GM23248 (cell line): ENCODE results near the gene SEZ6L. TPM values are rescaled to one million over a fixed set of nuclear protein-coding genes. Genes with fewer than 3 reads are reported as not detected.

Source experiments
- DNase-seq: peaks from one replicate; pipeline ENCODE4 v3.0.0-alpha.2; 2015
- H2AFZ ChIP-seq: fragments of 200-600 bp; sonication (generic); 2 replicates; pipeline ENCODE4 v1.6.1; 2016; ENCODE audit warnings: antibody characterized with exemption
- H3F3A ChIP-seq: fragments of 200-600 bp; sonication (generic); 2 replicates; pipeline ENCODE4 v1.6.1; 2016; ENCODE audit warnings: mild to moderate bottlenecking, antibody characterized with exemption, mixed run types; ENCODE audit not compliant: insufficient read depth
- H3K27ac ChIP-seq: fragments of 200-600 bp; sonication (generic); 2 replicates; pipeline ENCODE4 v1.5.1; 2016; ENCODE audit warnings: mild to moderate bottlenecking
- H3K27me3 ChIP-seq: fragments of 200-600 bp; sonication (generic); replicated peaks from 2 replicates; pipeline ENCODE4 v1.6.1; 2016; ENCODE audit warnings: mild to moderate bottlenecking; ENCODE audit not compliant: insufficient read depth
- H3K36me3 ChIP-seq: fragments of 200-600 bp; sonication (generic); 2 replicates; pipeline ENCODE4 v1.6.1; 2016; ENCODE audit warnings: low read depth, mild to moderate bottlenecking
- H3K4me1 ChIP-seq: fragments of 200-600 bp; sonication (generic); 2 replicates; pipeline ENCODE4 v1.6.1; 2016; ENCODE audit warnings: mild to moderate bottlenecking; ENCODE audit not compliant: insufficient read depth
- H3K4me2 ChIP-seq: fragments of 200-600 bp; sonication (generic); one replicate; pipeline ENCODE4 v1.6.1; 2016; ENCODE audit warnings: mild to moderate bottlenecking; ENCODE audit not compliant: unreplicated experiment
- H3K4me3 ChIP-seq: fragments of 200-600 bp; sonication (generic); 2 replicates; pipeline ENCODE4 v1.5.1; 2016; ENCODE audit warnings: mild to moderate bottlenecking
- H3K79me2 ChIP-seq: fragments of 200-600 bp; sonication (generic); 2 replicates; pipeline ENCODE4 v1.6.1; 2016; ENCODE audit warnings: mild to moderate bottlenecking; ENCODE audit not compliant: insufficient read depth
- H3K9ac ChIP-seq: fragments of 200-600 bp; sonication (generic); 2 replicates; pipeline ENCODE4 v1.6.1; 2016; ENCODE audit warnings: mild to moderate bottlenecking
- H3K9me2 ChIP-seq: fragments of 200-600 bp; sonication (generic); 2 replicates; pipeline ENCODE4 v1.6.1; 2016; ENCODE audit warnings: mixed run types, mild to moderate bottlenecking, moderate library complexity; ENCODE audit not compliant: insufficient read depth
- H3K9me3 ChIP-seq: fragments of 200-600 bp; sonication (generic); one replicate; pipeline ENCODE4 v1.6.1; 2017; ENCODE audit warnings: low read depth
- H4K20me1 ChIP-seq: fragments of 200-600 bp; sonication (generic); 2 replicates; pipeline ENCODE4 v1.6.0; 2016; ENCODE audit not compliant: insufficient read depth
- EZH2 ChIP-seq: fragments of 200-600 bp; sonication (generic); IDR thresholded peaks from 2 replicates; pipeline ENCODE4 v1.6.1; 2018; ENCODE audit warnings: antibody characterized with exemption, mild to moderate bottlenecking; ENCODE audit not compliant: insufficient read depth, poor library complexity, severe bottlenecking
- EZH2phosphoT487 ChIP-seq: fragments of 200-600 bp; sonication (generic); IDR thresholded peaks from 2 replicates; pipeline ENCODE4 v1.6.1; 2018; ENCODE audit warnings: antibody characterized with exemption, moderate library complexity, mild to moderate bottlenecking, low read depth; ENCODE audit not compliant: insufficient read depth
- WGBS, 2 experiments: methylation state at CpG; one replicate each; pipeline ENCODE4 v1.1.6; 2015 to 2017; ENCODE audit warnings: low lambda C conversion rate in 2 of 2, low coverage in 1 of 2; ENCODE audit errors: missing lambda C conversion rate in 2 of 2; 5-methylcytosine and 5-hydroxymethylcytosine counted together
- in situ Hi-C: fragments of 300-500 bp; cut with MboI; formaldehyde crosslinking; loops from 2 replicates; pipeline ENCODE4 v1.15.0; 2020
- polyA plus RNA-seq: library from polyadenylated mRNA; unstranded; fragments of >200 nt; fragmentation: Nextera tagmentation; extraction: Ambion mirVana; gene quantifications from 2 replicates; pipeline ENCODE4 v1.2.1, GENCODE V29; 2016
- total RNA-seq: library from RNA; depleted of rRNA; stranded (reverse); fragments of >200 nt; shearing (Covaris generic); gene quantifications from 2 replicates; pipeline ENCODE4 v1.2.3, GENCODE V29; 2014

Gene SEZ6L
- total and polyA plus RNA-seq, 2 experiments from 2014 or later, result under 0.01 to 0.18 TPM

DNA sequence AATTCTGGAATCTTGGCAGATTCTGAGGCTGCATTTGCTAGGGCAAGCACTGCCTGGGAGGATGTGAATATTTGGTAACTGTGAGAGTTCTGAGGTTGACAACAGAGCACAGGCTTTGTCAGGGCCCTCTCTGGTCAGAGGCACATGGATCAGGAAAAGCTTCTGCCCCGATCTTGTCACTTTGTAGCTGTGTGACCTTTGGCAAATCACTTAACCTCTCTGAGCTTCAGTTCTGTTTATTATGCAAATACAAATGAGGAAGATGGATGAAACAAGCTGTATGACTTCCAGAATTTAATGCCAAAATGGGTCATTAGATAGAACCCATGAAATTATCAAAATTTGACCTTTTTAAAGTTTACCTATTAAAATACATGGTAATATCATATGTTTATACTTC lies 94.9 kb downstream of the SEZ6L start:
- Histone ChIP-seq H3K4me3 (no peak overlapping the region), H3K9me3 (no peaks in the 10 kb centered on the region), H3F3A (no peaks in the 10 kb centered on the region), H3K9ac (no peak overlapping the region), H3K9me2 (no peaks in the 10 kb centered on the region), H4K20me1 (no peaks in the 10 kb centered on the region), H3K4me1 (no peaks in the 10 kb centered on the region), H3K27me3 (no peaks in the 10 kb centered on the region), H3K36me3 (no peaks in the 10 kb centered on the region), H3K79me2 (no peaks in the 10 kb centered on the region), H3K27ac (no peak overlapping the region), H2AFZ (no peak overlapping the region), H3K4me2 (no peak overlapping the region)
- no peak for TF ChIP-seq EZH2phosphoT487
- TF ChIP-seq EZH2, result no peak
- WGBS, 2 experiments, result 17 to 27% methylated on average over 1 of the region's 1 CpG
- DNase-seq, result no peak
- in situ Hi-C loops, result no loop called here

GRCh38 chr22:26265281-26265680 lies 96.0 kb downstream of the SEZ6L start:
- no peak overlapping the region for H3K4me3 ChIP-seq
- no peaks in the 10 kb centered on the region for H3K27me3 ChIP-seq
- no peak overlapping the region for H3K9ac ChIP-seq
- WGBS, 2 experiments, result 14 to 16% methylated on average over 7 of the region's 7 CpGs
- H3F3A ChIP-seq, result no peaks in the 10 kb centered on the region
- in situ Hi-C loops, result no loop called here
- DNase-seq, result no peak
- TF ChIP-seq EZH2 (no peak), EZH2phosphoT487 (no peak)
- no peaks in the 10 kb centered on the region for H4K20me1 ChIP-seq
- no peaks in the 10 kb centered on the region for H3K36me3 ChIP-seq
- H3K79me2 ChIP-seq, result no peaks in the 10 kb centered on the region
- H2AFZ ChIP-seq, result no peak overlapping the region
- no peak overlapping the region for H3K4me2 ChIP-seq
- no peaks in the 10 kb centered on the region for H3K4me1 ChIP-seq
- H3K9me3 ChIP-seq, result no peaks in the 10 kb centered on the region
- no peak overlapping the region for H3K27ac ChIP-seq
- H3K9me2 ChIP-seq, result no peaks in the 10 kb centered on the region

DNA sequence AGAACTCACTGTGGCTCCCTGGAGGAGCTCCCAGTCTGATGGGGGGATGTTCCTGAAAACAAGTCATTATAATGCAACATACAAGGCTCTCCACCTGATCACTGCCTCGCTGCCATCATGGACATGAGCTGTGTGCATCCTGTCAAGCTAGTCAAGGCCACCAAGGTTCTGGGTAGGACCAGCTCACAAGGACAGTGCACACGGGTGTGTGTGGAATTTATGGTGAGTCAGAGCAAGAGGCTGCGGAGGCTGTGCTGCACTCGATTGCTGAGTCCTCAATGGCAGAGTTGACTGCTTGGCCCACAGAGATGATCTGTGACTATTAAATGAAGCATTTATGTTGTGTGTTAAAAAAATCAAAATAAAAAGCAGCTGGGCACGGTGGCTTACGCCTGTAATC lies 96.6 kb downstream of the SEZ6L start:
- no peak for DNase-seq
- H3F3A ChIP-seq, result no peaks in the 10 kb centered on the region
- H4K20me1 ChIP-seq, result no peaks in the 10 kb centered on the region
- no peaks in the 10 kb centered on the region for H3K9me2 ChIP-seq
- 45 to 48% methylated on average over 6 of the region's 6 CpGs for WGBS, 2 experiments
- H3K79me2 ChIP-seq, result no peaks in the 10 kb centered on the region
- no peaks in the 10 kb centered on the region for H3K36me3 ChIP-seq
- H3K27ac ChIP-seq, result no peak overlapping the region
- H3K9me3 ChIP-seq, result no peaks in the 10 kb centered on the region
- in situ Hi-C loops, result no loop called here
- H3K4me3 ChIP-seq, result no peak overlapping the region
- no peak overlapping the region for H2AFZ ChIP-seq
- 0 out of 2 replicates have a peak, but pooled peaks cover under 1% of the 10 kb centered on the region for H3K27me3 ChIP-seq
- no peak overlapping the region for H3K9ac ChIP-seq
- no peak overlapping the region for H3K4me2 ChIP-seq
- no peak for TF ChIP-seq EZH2
- TF ChIP-seq EZH2phosphoT487, result no peak
- no peaks in the 10 kb centered on the region for H3K4me1 ChIP-seq

GRCh38 chr22:26267856-26268255 lies 98.6 kb downstream of the SEZ6L start:
- no peak overlapping the region for H3K27ac ChIP-seq
- no peaks in the 10 kb centered on the region for H3K9me2 ChIP-seq
- H3K79me2 ChIP-seq, result no peaks in the 10 kb centered on the region
- H3K9ac ChIP-seq, result no peak overlapping the region
- H3K36me3 ChIP-seq, result no peaks in the 10 kb centered on the region
- H3K4me3 ChIP-seq, result no peak overlapping the region
- no peaks in the 10 kb centered on the region for H3K9me3 ChIP-seq
- no peaks in the 10 kb centered on the region for H3K4me1 ChIP-seq
- 4 to 6% methylated on average over 1 of the region's 1 CpG for WGBS, 2 experiments
- H3F3A ChIP-seq, result no peaks in the 10 kb centered on the region
- no peak overlapping the region for H2AFZ ChIP-seq
- no peaks in the 10 kb centered on the region for H4K20me1 ChIP-seq
- peaks cover 7% of the 10 kb centered on the region; the same call in 1 of the 2 replicates for H3K27me3 ChIP-seq
- in situ Hi-C loops, result no loop called here
- TF ChIP-seq EZH2 (no peak), EZH2phosphoT487 (no peak)
- H3K4me2 ChIP-seq, result no peak overlapping the region
- DNase-seq, result no peak

DNA sequence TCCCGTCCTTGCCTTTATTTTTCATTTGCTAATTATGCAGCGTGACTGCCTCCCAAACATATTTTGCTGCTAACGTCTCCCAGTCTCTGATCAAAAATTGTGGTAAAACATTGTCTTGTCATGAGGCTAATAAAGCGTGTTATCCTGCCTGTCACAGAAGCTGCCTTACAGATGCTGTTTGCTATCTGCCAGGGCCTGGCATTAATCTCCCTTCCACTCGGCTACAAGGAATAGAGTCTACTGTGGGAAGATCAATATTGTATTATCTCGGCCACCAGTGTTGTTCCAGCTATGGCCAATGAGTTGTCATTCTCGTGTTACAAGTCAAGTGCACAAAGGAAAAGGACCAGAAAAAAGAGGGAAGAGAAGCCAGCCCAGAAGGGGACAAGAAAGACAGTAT lies 100.3 kb downstream of the SEZ6L start:
- Histone ChIP-seq H3K9me3 (no peaks in the 10 kb centered on the region), H3K9ac (no peak overlapping the region), H3K36me3 (no peaks in the 10 kb centered on the region), H3K4me3 (no peak overlapping the region), H3K4me1 (no peaks in the 10 kb centered on the region), H3K27ac (no peak overlapping the region), H2AFZ (no peak overlapping the region), H3F3A (no peaks in the 10 kb centered on the region), H3K4me2 (no peak overlapping the region), H3K27me3 (peaks cover 7% of the 10 kb centered on the region; the same call in 1 of the 2 replicates), H3K79me2 (no peaks in the 10 kb centered on the region), H4K20me1 (no peaks in the 10 kb centered on the region), H3K9me2 (no peaks in the 10 kb centered on the region)
- TF ChIP-seq EZH2 (no peak), EZH2phosphoT487 (no peak)
- WGBS, 2 experiments, result 12 to 13% methylated on average over 7 of the region's 7 CpGs
- DNase-seq, result no peak
- in situ Hi-C loops, result no loop called here
